GM18499 (cell line): Measurements from ENCODE around the gene APOA4.

Experiments
- ATAC-seq: cut with Tn5 transposase; IDR thresholded peaks from one replicate; pipeline ENCODE4 v1.9.1; 2021; ENCODE audit warnings: moderate number of reproducible peaks; ENCODE audit not compliant: insufficient read depth, unreplicated experiment

APOA4 gene

GRCh38 chr11:116832350-116833290 is 9.5 kb upstream of the APOA4 start:
- no peak for ATAC-seq

- no peak for ATAC-seq
Measured at GRCh38 chr11:116831790-116832349, 8.8 kb upstream of the APOA4 start.

GRCh38 chr11:116830184-116830912 is 7.2 kb upstream of the APOA4 start:
- no peak for ATAC-seq

- ATAC-seq, result no peak
Measured at GRCh38 chr11:116829525-116830183, 6.5 kb upstream of the APOA4 start, which contains the start of gene APOC3. TSS of gene APOC3 (plus strand) at chr11:116829907. CDS start at chr11:116830583, 676 bp downstream.

- ATAC-seq, result no peak
Measured at GRCh38 chr11:116828632-116829524, 5.8 kb upstream of the APOA4 start.

- ATAC-seq, result no peak
Measured at GRCh38 chr11:116827461-116827860, 4.4 kb upstream of the APOA4 start.

GRCh38 chr11:116826751-116827431 is 3.8 kb upstream of the APOA4 start:
- ATAC-seq, result no peak

GRCh38 chr11:116825854-116826750 is 3.0 kb upstream of the APOA4 start:
- no peak for ATAC-seq

GRCh38 chr11:116825434-116825833 is 2.3 kb upstream of the APOA4 start:
- ATAC-seq, result no peak

GRCh38 chr11:116822575-116822974 is 529 bp downstream of the APOA4 start:
- no peak for ATAC-seq

- ATAC-seq, result no peak
Measured at GRCh38 chr11:116821050-116821918, 1.8 kb downstream of the APOA4 start.

GRCh38 chr11:116819049-116819448 is 4.1 kb downstream of the APOA4 start:
- ATAC-seq, result no peak

GRCh38 chr11:116814502-116814901 is 8.6 kb downstream of the APOA4 start:
- ATAC-seq, result no peak

- no peak for ATAC-seq
Measured at GRCh38 chr11:116813781-116814471, 9.2 kb downstream of the APOA4 start.

- no peak for ATAC-seq
Measured at GRCh38 chr11:116813170-116813569, 9.9 kb downstream of the APOA4 start.

GRCh38 chr11:116812109-116812508 is 11.0 kb downstream of the APOA4 start:
- ATAC-seq, result no peak
